Pons (tissue), 1 donor: ENCODE results near the gene KIF26B.
"Not testable (repeated sequence)": the region's sequence is repeated elsewhere in the genome, so short reads cannot be mapped to it uniquely, and the experiment has no call there.

ENCODE experiments used
- DNase-seq: peaks from one replicate; pipeline ENCODE4 v3.0.0-alpha.2; 2016; ENCODE audit warnings: low spot score

KIF26B gene

DNA sequence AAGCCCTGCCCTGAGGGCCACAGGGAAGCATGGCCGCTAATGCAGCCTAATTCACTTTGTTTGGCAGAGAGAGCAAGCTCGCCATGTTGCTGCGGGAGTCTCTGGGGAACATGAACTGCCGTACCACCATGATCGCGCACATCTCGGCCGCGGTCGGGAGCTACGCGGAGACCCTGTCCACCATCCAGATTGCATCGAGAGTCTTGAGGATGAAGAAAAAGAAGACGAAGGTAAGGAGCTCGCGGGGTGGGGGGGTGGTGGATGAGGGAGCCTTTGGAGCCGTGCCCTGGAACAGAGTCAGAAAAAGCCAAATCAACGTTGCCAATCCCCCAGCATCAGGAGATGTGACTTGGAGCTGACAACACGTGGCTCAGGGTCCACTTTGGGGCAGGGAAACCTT is 529.4 kb downstream of the KIF26B start:
- DNase-seq, result no peak

DNA sequence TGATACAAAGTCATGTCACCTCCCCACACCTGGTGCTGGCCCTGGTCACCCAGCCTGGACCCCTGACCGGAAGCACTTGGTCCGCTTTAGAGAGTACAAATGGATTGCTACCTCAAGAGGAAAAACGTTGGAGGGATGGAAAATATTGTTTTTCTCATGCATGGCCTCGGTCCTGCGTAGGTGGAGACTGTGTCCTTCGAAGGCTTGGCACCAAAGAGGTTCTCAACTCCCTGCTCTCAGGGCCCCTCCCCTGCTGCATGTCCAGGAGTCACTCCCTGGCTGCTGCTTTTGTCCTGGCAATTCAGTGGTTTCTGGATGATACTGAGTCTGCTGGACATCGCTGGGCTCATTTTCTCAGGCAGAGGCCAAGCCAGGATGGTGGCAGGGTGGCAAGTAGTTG is 529.8 kb downstream of the KIF26B start:
- no peak for DNase-seq

DNA sequence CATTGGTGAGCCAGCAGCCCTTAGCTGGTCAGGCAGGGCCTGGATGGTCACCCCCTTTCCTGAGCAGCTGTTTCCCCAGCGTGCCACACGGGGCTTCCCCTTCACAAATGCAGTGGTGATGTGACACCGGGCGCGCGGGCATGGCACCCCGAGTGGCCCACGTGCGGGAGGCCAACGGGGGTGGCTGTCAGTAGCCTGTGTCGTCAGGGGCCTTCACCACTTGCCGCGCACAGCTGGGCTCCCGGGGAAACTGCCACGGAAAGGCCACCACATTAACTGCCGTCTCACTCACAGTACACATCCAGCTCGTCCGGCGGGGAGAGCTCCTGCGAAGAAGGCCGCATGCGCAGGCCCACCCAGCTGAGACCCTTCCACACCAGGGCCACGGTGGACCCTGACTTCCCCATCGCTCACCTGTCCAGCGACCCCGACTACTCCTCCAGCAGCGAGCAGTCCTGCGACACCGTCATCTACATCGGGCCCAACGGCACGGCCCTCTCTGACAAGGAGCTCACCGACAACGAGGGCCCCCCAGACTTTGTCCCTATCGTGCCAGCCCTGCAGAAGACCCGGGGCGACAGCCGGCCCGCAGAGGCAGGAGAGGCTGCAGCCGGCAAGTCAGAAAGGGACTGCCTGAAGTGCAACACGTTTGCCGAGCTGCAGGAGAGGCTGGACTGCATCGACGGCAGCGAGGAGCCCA is 530.5 kb downstream of the KIF26B start:
- DNase-seq, result no peak

DNA sequence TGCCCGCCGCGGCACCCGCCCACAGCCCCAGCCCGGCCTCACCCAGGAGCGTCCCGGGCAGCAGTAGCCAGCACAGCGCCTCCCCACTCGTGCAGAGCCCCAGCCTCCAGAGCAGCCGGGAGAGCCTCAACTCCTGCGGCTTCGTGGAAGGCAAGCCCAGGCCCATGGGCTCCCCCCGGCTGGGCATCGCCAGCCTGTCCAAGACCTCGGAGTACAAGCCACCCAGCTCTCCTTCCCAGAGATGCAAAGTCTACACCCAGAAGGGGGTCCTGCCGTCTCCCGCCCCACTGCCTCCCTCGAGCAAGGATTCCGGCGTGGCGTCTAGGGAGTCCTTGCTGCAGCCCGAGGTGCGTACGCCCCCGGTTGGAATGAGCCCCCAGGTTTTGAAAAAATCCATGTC is 531.2 kb downstream of the KIF26B start:
- DNase-seq, result no peak

DNA sequence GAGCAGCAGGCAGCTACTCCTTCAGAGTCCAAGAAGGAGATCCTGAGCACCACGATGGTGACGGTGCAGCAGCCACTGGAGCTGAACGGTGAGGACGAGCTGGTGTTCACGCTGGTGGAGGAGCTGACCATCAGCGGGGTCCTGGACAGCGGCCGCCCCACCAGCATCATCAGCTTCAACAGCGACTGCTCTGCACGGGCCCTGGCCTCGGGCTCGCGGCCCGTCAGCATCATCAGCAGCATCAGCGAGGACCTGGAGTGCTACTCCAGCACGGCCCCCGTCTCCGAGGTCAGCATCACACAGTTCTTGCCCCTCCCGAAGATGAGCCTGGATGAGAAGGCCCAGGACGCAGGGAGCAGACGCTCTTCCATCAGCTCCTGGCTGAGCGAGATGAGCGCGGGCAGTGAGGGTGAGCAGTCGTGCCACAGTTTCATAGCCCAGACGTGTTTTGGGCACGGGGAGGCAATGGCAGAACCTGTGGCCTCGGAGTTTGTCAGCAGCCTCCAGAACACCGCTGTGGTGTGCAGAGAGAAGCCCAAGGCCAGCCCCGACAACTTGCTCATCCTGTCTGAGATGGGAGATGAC is 531.8 kb downstream of the KIF26B start:
- no peak for DNase-seq

DNA sequence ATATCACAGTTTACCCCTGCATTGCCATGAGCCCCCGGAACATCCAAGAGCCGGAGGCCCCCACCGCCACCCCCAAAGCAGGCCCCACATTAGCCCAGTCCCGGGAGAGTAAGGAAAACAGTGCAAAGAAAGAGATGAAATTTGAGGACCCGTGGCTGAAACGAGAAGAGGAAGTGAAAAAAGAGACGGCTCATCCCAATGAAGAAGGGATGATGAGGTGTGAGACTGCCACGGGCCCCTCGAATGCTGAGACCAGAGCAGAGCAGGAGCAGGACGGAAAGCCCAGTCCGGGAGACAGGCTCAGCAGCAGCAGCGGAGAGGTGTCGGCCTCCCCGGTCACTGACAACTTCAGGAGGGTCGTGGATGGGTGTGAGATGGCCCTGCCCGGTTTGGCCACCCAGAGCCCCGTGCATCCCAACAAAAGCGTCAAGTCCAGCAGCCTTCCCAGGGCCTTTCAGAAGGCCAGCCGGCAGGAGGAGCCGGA is 532.4 kb downstream of the KIF26B start:
- no peak for DNase-seq

DNA sequence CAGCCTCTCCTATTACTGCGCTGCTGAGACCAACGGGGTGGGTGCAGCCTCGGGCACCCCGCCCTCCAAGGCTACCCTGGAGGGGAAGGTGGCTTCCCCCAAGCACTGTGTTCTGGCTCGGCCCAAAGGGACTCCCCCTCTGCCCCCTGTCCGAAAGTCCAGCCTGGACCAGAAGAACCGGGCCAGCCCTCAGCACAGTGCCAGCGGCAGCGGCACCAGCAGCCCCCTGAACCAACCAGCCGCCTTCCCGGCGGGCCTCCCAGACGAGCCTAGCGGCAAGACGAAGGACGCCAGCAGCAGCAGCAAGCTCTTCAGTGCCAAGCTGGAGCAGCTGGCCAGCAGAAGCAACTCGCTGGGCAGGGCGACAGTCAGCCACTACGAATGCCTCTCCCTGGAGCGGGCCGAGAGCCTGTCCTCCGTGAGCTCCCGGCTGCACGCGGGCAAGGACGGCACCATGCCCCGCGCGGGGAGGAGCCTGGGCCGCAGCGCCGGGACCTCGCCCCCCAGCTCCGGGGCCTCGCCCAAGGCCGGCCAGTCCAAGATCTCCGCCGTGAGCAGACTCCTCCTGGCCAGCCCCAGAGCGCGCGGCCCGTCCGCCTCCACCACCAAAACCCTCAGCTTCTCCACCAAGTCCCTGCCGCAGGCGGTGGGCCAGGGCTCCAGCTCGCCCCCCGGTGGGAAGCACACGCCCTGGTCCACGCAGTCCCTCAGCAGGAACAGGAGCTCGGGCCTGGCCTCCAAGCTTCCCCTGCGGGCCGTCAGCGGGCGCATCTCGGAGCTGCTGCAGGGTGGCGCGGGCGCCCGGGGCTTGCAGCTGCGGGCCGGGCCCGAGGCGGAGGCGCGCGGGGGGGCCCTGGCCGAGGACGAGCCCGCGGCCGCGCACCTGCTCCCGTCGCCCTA is 533.1 kb downstream of the KIF26B start:
- DNase-seq, result no peak

DNA sequence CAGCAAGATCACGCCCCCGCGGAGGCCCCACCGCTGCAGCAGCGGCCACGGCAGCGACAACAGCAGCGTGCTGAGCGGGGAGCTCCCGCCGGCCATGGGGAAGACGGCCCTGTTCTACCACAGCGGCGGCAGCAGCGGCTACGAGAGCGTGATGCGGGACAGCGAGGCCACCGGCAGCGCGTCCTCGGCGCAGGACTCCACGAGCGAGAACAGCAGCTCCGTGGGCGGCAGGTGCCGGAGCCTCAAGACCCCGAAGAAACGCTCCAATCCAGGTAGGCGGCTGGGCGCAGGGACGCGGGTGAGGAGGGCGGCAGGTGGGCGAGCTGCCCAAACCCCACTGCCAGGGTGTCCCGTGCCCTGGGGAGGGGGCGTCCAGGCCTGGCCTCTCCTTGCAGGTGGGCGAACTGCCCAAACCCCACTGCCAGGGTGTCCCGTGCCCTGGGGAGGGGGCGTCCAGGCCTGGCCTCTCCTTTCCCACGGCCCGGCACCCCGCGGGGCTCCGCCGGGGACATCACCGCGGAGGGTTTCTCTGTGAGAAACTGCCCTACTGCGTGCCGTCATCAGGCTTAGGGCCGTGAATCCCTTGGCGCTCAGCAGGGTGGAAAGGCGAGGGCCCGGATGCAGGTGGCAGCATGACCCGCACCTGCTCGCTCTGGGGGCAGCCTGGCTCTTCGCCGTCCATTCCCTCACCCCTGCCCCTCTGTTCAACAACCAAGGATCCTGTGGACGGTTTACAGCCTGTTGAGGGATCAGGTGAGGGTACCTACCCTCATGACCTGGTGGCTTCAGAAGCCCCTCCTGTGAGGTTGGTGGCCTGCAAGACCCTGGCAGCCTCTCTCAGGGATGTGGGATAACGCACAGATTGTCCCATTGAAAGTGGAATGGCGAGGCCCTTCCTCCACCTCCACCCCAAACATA is 534.0 kb downstream of the KIF26B start:
- no peak for DNase-seq

DNA sequence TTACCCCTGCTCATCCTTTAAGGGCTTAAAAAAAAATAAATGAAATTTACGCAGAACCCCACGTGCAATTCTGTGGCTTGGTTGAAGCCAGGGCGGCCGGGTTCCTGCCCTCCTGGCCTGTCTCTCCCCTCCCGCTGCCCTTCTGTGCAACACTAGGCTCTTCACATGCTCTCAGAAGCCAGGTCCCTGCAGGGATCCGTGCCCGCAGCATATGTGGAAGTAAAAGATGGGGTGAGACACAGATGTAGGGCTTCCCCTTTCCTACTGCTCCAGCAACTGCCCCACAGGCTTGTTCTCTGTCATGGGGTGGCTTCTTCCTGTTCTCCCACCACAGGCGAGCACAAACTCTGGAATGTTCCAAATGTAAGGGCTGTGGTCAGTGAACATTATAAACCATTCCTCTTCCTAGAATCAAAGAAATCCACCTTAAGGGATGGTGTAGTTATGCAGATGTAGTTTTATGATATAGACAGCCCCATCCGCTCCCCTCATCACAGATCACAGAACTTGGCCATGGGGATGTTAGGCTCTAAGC is 535.4 kb downstream of the KIF26B start:
- DNase-seq, result peak; percentile 71

DNA sequence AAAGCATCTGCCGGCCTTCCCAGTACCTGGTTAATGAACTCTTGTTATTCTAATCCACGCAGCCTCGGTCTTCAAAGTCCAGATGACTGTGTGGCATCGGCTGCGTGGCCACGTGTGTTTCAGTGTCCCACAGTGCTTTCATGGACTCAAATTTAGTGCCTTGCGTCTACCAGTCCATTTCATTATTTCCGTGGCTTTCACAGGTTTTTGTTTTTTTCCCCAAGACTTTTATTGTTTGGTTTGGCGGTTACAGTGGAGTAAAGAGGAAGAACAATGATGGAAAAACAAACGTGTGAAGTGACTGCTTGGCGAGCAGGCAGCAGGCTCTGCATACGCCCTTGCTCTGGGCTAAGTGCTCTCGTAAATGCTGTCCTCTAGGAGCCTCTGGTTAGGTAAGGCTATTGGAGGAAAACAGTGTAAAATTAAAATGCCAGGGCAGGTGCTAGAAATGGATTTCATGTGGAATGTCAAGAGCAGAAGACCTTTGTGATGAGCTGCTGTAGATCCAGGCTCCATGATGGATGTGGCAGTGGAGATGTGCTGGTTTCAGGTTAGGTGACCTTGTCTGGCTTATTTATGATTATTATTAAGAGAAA is 536.3 kb downstream of the KIF26B start:
- no peak for DNase-seq

DNA sequence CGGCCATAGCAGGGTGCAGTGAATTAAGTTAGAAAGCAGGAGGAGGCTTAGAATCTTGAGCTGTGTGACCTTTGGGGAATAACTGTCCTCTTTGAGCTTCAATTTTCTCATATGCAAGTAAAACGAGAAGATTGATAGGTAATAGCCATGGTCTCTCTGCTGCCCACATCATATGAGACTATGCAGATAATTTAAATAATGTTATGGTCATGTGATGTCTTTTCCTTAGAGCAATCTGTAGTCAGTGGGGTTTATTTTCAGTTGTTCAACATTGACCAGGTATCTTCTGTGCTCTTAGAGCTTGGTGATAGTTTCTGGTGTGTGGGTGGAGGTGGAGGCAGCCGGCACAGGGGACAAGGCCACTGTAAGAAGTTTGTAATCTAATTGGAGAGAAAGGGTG is 537.1 kb downstream of the KIF26B start:
- DNase-seq, result no peak

DNA sequence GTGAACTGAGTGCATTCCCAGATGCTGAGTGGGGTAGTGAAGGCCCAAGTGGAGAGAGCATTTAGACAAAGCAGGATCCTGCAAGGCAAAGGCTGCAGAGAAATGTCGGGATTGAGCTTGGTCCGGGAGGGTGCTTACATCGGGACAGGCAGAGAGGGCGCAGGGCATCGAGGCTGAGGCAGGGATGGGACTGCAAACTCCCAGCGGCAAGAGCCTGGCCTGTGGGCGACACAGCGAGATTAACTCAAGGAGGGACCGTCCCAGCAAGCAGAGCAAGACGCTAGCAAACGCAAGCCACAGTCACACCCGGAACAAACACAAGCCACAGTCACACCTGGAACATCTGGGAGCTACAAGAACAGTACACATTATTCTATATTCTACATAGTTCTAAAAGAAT is 537.5 kb downstream of the KIF26B start:
- no peak for DNase-seq

DNA sequence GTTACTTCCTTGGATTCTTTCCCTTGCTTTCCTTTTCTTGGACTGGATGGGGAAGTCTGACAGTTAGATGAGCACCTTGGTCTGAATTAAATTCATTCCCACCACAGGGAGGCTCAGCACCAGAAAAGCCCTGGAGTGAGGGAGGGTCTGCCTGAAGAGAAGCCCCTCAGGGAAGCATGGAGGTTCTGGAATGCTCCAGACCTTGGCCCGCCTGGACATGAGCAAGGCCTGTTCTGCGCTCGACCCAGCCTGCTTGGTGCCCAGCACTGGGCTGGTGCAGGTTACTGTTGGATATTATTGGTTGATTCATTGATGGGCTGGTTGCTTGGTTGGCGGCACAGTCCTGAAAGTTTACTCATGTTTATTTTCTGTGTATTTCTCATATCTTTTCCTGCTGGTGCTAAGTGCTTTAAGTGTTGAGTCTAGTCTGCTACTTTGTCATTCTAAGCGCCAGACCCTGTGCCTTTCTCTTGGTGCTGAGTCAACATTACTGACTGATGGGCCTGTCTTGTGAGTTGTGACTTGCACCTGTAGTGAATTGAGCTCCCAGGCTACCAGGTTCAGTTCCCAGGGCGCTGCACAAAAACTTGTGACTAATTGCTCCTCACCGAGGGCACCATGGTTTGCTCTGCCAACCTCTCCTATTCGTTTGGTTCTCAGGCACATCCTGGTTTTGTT is 538.5 kb downstream of the KIF26B start:
- no peak for DNase-seq

DNA sequence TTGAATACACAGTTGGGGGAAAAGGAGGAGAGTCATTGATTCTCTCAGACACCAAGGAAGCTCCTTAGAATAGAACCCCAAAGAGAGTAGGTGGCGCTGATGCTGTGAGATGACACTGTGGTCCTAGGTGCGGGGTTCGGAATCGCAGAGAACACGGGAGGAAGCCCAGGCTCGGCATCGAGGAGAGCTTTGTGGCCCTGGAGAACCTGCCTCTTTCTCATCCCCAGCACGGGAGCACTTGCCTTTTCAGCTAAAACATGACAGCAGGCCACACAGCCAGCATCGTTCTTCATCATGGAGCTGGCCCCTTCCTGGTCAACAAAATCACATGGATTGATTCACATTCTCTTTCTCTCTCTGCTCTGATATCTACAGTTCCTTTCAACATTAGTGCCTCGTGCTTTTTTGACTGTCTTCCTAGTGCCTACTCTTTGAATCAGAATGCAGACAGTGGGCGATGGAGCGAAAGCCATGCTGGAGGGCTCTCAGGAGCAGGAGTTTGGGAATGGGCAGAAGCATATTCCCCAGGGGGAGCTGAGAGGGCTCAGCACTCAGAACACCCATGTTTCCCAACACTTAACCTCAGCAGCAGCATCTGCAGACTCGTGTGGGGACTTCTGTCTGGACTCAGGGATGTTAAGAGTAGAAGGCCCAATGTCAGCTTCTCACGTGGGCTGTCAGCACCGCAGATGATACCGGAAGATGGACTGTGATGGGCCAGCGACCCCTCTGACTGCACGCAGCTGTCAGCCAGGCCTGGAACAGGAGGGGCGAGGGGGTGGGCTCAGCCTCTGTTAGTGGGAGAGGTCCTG is 539.4 kb downstream of the KIF26B start:
- DNase-seq, result no peak

DNA sequence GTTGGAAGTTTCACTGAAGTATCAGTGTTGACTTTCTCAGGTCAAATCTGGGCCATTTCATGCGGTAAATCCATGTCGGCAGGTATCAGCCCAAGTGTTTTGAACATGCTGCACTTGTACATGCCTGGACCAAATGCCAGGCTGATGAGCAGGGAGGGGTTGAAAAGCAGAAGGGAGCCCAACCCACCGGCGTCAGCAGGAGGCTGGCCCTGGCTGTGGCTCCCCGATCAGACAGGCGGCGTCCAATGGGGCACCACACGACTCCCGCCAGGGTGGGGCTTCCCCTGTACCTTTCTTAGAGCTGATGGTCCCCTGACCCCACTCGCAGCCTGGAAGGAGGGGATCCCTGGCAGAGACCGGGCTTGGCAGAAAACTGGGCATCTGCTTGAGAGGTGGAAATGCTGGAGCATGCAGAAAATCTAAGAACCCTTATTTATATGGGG is 540.0 kb downstream of the KIF26B start:
- no peak for DNase-seq

DNA sequence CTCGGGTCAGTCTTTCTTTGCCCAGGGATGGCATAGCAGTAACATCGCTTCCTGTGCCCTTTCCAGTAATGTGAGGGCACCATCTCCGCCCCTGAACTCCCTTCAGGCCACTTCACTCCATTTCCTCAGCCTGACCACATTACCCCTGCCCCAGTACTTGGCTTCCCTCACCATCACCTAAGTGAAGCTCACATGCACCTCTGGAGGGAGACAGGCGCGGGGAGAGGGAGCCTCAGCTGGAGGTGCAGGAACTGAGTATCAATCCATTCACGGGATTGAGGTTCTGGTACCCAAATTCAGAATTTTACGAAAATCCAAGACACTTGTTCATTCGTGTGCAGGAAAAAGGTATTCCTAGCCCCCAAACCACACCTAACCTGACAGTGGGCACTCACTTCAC is 540.4 kb downstream of the KIF26B start:
- DNase-seq, result no peak

DNA sequence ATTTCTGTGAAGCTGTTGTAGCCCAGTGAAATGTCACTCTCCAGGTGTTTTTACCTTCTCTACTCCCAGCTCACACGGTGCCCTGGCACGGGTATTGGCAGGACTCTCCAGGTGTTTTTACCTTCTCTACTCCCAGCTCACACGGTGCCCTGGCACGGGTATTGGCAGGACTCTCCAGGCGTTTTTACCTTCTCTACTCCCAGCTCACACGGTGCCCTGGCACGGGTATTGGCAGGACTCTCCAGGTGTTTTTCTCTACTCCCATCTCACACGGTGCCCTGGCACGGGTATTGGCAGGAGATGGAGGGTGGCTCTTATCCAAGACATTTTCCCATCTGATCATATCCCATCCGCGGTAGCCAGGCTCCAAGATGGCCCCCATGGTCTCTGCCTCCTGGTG is 540.9 kb downstream of the KIF26B start:
- not testable (repeated sequence) for DNase-seq

DNA sequence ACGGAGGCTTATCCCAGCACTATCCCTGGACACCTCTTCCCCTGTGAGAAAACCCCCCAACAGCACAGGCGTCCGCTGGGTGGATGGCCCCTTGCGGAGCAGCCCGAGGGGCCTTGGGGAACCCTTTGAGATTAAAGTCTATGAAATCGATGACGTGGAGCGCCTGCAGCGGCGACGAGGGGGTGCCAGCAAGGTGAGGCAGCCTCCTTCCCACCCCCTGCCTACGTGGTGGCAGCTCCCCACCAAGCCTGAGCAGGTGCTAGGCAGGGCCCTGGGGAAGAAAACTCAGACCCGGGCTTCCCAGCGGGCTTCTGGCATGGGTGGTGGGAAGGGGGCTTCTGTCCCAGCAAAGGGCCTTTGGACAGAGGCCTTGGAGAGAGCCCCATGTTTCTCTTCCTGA is 543.3 kb downstream of the KIF26B start:
- no peak for DNase-seq

DNA sequence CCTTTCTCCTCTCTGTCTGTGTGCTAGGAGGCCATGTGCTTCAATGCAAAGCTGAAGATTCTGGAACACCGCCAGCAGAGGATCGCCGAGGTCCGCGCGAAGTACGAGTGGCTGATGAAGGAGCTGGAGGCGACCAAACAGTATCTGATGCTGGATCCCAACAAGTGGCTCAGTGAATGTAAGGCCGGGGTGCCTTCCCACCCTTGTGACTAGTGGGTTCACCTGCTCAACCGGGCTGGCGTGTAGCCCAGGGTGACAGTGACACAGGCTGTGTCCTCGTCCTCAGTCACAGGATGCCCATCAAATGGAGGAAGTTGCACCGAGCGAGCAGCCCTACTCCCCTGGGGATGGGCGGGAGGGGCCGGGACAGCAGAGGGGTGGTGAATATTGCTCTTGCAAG is 544.1 kb downstream of the KIF26B start:
- DNase-seq, result no peak

DNA sequence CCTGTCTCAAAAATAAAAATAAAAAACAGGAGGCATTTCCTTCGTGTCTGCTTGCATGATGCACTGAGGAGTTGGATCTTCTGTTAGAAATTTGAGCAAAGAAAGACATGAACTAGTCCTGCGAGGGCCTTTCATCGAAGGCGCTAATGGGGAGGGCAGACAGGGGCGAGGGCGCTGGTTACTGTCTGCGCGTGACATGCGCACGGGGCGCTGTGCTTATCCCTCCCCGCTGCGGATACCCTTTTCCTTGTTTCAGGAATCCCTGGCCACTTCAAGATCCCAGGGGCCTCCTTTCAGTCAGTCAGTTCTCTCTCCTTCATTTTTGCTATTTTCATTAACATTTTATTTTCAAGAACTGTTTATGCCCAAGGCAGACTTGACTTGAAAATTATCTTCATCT is 545.8 kb downstream of the KIF26B start:
- no peak for DNase-seq
